GM20000 (cell line): Measurements from ENCODE around the gene USP46.

Experiments
- DNase-seq: peaks from one replicate; pipeline ENCODE4 v3.0.0; 2012; ENCODE audit warnings: low spot score
- TF ChIP-seq, protein P1 (sequence below): IDR thresholded peaks from 2 replicates; pipeline ENCODE4 v1.5.1; 2012; ENCODE audit warnings: mild to moderate bottlenecking, control low read depth; ENCODE audit errors: extremely low read depth, missing control alignments

Gene USP46

GRCh38 chr4:52687696-52688095, 28.6 kb upstream of the USP46 start:
- TF ChIP-seq, protein P1, sequence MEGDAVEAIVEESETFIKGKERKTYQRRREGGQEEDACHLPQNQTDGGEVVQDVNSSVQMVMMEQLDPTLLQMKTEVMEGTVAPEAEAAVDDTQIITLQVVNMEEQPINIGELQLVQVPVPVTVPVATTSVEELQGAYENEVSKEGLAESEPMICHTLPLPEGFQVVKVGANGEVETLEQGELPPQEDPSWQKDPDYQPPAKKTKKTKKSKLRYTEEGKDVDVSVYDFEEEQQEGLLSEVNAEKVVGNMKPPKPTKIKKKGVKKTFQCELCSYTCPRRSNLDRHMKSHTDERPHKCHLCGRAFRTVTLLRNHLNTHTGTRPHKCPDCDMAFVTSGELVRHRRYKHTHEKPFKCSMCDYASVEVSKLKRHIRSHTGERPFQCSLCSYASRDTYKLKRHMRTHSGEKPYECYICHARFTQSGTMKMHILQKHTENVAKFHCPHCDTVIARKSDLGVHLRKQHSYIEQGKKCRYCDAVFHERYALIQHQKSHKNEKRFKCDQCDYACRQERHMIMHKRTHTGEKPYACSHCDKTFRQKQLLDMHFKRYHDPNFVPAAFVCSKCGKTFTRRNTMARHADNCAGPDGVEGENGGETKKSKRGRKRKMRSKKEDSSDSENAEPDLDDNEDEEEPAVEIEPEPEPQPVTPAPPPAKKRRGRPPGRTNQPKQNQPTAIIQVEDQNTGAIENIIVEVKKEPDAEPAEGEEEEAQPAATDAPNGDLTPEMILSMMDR = no peak
- no peak for DNase-seq

GRCh38 chr4:52685316-52685715, 26.2 kb upstream of the USP46 start:
- DNase-seq = no peak
- TF ChIP-seq, protein P1 = no peak

DNA sequence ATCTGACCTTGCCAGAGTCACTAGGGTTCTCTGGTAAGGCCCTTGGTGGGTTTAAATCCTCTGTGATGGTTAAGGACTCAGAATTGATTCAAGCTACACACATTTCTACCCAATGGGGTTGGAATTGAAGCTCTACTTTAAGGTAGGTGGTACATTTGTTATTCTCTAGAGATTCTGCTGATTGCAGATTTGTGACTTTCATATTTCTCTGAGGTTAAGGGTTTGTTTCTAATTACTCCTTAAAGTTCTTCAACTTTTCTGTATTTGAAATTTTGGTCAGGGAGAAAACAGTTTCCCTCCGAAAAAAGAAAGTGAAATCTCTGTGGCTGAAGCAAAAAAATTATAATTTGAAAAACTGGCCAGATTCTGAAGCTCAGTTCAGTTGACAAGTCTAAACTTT, 25.8 kb upstream of the USP46 start:
- TF ChIP-seq, protein P1 = no peak
- no peak for DNase-seq

DNA sequence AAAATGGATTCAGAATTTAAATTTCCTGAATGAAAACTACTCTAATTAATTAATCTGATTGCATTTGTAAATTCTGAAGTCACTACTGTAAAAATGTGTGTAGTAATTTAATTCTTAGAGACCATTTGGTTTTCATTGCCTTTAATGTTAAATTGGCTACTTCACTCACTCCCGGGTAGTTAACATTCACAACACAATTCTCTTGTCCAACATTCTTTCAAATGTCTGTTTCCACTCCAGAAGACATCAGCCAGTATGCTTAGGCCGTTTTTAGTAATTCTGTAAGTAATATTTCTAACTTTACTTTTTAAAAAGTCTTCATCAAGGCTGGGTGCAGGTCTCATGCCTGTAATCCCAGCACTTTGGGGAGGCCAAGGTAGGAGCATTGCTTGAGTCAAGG, 21.3 kb upstream of the USP46 start:
- DNase-seq = no peak

GRCh38 chr4:52676536-52676935, 17.4 kb upstream of the USP46 start:
- TF ChIP-seq, protein P1 = no peak
- no peak for DNase-seq

More for the DNA sequence above, 21.3 kb upstream of the USP46 start:
- TF ChIP-seq, protein P1 = no peak

DNA sequence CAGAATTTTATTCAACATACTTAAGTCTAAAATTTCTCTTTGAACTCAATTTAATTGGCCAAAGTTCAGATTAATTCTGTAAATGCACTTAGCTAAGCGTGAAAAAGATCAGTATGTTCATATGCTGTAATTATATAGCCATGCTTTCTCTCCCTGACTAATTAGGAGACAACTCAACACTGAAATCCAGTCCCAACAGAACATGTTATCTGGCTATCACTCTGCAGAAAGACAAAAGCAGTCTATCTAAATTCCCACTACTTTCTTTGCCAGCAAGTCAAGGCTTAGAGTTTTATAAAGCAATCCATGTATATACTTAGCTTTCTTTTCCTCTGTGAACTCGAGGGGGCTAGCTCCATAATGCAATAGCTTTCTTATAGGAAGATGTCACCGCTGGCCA, 16.0 kb upstream of the USP46 start:
- DNase-seq = no peak
- TF ChIP-seq, protein P1 = no peak

- TF ChIP-seq, protein P1 = no peak
Observed at GRCh38 chr4:52670739-52671138, 11.6 kb upstream of the USP46 start.

More at GRCh38 chr4:52670739-52671138, 11.6 kb upstream of the USP46 start:
- no peak for DNase-seq
